Midbrain (tissue), 1 donor: ENCODE measurements around the gene DYSF.

ENCODE experiments used
- DNase-seq: peaks from one replicate; lab custom pipeline; 2025; lab: John Stamatoyannopoulos, UW

Gene DYSF

GRCh38 chr2:71456617-71457016 is 3.3 kb downstream of the DYSF start:
- DNase-seq, result no peak

- DNase-seq, result no peak
Observed at GRCh38 chr2:71457123-71457915, 4.0 kb downstream of the DYSF start.

GRCh38 chr2:71457923-71458322 is 4.6 kb downstream of the DYSF start:
- DNase-seq, result no peak

- DNase-seq, result no peak
Observed at GRCh38 chr2:71458413-71459083, 5.2 kb downstream of the DYSF start.

- no peak for DNase-seq
Observed at GRCh38 chr2:71459084-71459431, 5.7 kb downstream of the DYSF start.

- no peak for DNase-seq
Observed at GRCh38 chr2:71460056-71460455, 6.7 kb downstream of the DYSF start.

GRCh38 chr2:71460595-71461303 is 7.4 kb downstream of the DYSF start:
- no peak for DNase-seq

GRCh38 chr2:71461304-71461671 is 7.9 kb downstream of the DYSF start:
- no peak for DNase-seq

GRCh38 chr2:71462056-71462605 is 8.8 kb downstream of the DYSF start:
- DNase-seq, result no peak

- no peak for DNase-seq
Observed at GRCh38 chr2:71462641-71463341, 9.4 kb downstream of the DYSF start.

- no peak for DNase-seq
Observed at GRCh38 chr2:71463342-71463654, 9.9 kb downstream of the DYSF start.

GRCh38 chr2:71464389-71464788 is 11.0 kb downstream of the DYSF start:
- no peak for DNase-seq

GRCh38 chr2:71465356-71465755 is 12.0 kb downstream of the DYSF start:
- no peak for DNase-seq

GRCh38 chr2:71465961-71466300 is 12.6 kb downstream of the DYSF start:
- no peak for DNase-seq

- DNase-seq, result no peak
Observed at GRCh38 chr2:71466301-71467179, 13.2 kb downstream of the DYSF start.

- DNase-seq, result no peak
Observed at GRCh38 chr2:71467180-71467815, 13.9 kb downstream of the DYSF start.

- DNase-seq, result no peak
Observed at GRCh38 chr2:71468279-71469015, 15.1 kb downstream of the DYSF start.

- DNase-seq, result no peak
Observed at GRCh38 chr2:71469403-71470398, 16.3 kb downstream of the DYSF start.

GRCh38 chr2:71471276-71471675 is 17.9 kb downstream of the DYSF start:
- no peak for DNase-seq
